Activated CD8-positive, alpha-beta T cell treated with anti-CD3 and anti-CD28 coated beads for 36 hours (primary cell): ENCODE data around the gene ASH1L. TPM values are rescaled to one million over a fixed set of nuclear protein-coding genes. Genes with fewer than 3 reads are reported as not detected.
"Not testable (repeated sequence)": the region's sequence is repeated elsewhere in the genome, so short reads cannot be mapped to it uniquely, and the experiment has no call there.

Experiments used
- ATAC-seq: fragments of 200-7000 bp; cut with Tn5 transposase; one replicate; pipeline ENCODE4 v1.10.0; 2021; ENCODE audit warnings: mild to moderate bottlenecking, moderate library complexity
- CTCF ChIA-PET: fragments of 350-600 bp; sonication (Branson Sonifier 250); formaldehyde crosslinking; loops from one replicate; lab custom pipeline; 2021; ENCODE audit warnings: antibody characterized with exemption; lab: Charles Lee
- POLR2A ChIA-PET: fragments of 350-600 bp; sonication (Branson Sonifier 250); formaldehyde crosslinking; loops from one replicate; lab custom pipeline; 2021; ENCODE audit warnings: antibody characterized with exemption; lab: Charles Lee
- DNase-seq: peaks from one replicate; pipeline ENCODE4 v3.0.0-alpha.2; 2020
- H3K27ac Mint-ChIP-seq: one replicate; pipeline ENCODE4 v1.8.0; 2021; ENCODE audit warnings: mild to moderate bottlenecking, mixed read lengths
- H3K27me3 Mint-ChIP-seq: one replicate; pipeline ENCODE4 v1.8.0; 2021; ENCODE audit warnings: mixed read lengths
- H3K36me3 Mint-ChIP-seq: one replicate; pipeline ENCODE4 v1.8.0; 2021; ENCODE audit warnings: low read depth, mixed read lengths
- H3K4me1 Mint-ChIP-seq: one replicate; pipeline ENCODE4 v1.8.0; 2021; ENCODE audit warnings: low read depth, mixed read lengths
- H3K4me3 Mint-ChIP-seq: one replicate; pipeline ENCODE4 v1.8.0; 2021; ENCODE audit warnings: mild to moderate bottlenecking, moderate library complexity, mixed read lengths
- H3K9me3 Mint-ChIP-seq: one replicate; pipeline ENCODE4 v1.8.0; 2021; ENCODE audit warnings: mixed read lengths
- CTCF ChIP-seq: fragments of 200-600 bp; IDR thresholded peaks from one replicate; pipeline ENCODE4 v1.8.0; 2022; ENCODE audit warnings: antibody characterized with exemption, mild to moderate bottlenecking
- intact Hi-C: fragments of 100-400 bp; cut with micrococcal nuclease; formaldehyde crosslinking; loops from one replicate; pipeline ENCODE4 v1.10.0; 2022
- total RNA-seq, 2 experiments: library from RNA; stranded (reverse); gene quantifications; one replicate each; pipeline ENCODE4 v1.2.3, GENCODE V29; 2021

ASH1L gene
- total RNA-seq, 2 experiments from 2014 or later, result 30.3 to 31.6 TPM

DNA sequence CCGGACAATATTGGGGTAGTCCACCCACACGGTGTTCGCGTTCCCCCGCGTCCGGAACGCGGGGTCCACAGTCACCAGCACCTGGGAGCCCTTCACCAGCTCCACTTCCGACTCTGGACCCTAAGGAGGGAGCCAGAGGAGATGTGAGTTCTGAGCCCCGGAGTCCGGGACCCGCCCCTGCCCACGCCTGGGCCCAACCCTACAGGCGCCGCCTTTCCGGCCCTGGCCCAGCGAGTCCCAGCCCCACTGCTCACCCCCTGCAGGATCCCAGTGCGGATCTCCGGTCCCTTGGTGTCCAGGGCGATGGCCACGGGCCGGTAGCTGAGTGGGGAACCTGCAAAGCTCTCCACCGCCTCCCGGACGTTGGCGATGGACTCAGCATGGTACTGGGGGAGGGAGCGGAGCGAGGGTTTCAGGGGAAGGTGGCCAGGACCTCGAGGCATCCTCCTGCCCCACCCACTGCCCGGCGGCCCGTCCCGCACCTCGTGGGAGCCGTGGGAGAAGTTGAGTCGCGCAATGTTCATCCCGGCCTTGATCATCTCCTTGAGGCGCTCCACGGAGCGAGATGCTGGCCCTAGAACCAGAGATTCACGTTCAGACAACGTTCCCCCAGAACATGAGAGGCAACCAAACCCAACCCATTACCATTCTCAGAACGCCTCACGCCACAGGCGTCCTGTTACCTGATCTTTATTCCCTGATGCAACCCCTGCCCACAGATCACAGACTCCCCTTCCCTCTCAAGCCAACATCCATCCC lies 267.2 kb downstream of the ASH1L start:
- peak; percentile 27 for ATAC-seq
- Mint-ChIP-seq H3K4me1 (peaks cover 4% of the 10 kb centered on the region), H3K36me3 (no peaks in the 10 kb centered on the region), H3K9me3 (no peaks in the 10 kb centered on the region), H3K27ac (no peak overlapping the region), H3K4me3 (no peak overlapping the region), H3K27me3 (peaks cover 30% of the 10 kb centered on the region)
- DNase-seq, result no peak
- intact Hi-C loops, result no loop called here
- ChIA-PET POLR2A (interaction anchor here (0.8 to 1.1 kb wide), 2 partner anchors 44 to 47 kb away, joined by 3 to 5 read pairs; no protein-coding TSS in a partner anchor), CTCF (no interaction called here)
- TF ChIP-seq CTCF, result no peak

GRCh38 chr1:155294520-155295182 lies 268.0 kb downstream of the ASH1L start:
- ChIA-PET POLR2A (interaction anchor here (0.8 to 1.1 kb wide), 2 partner anchors 43 to 48 kb away, joined by 3 to 5 read pairs; no protein-coding TSS in a partner anchor), CTCF (no interaction called here)
- TF ChIP-seq CTCF, result no peak
- no peak overlapping the region for H3K27ac Mint-ChIP-seq
- no peaks in the 10 kb centered on the region for H3K36me3 Mint-ChIP-seq
- H3K4me1 Mint-ChIP-seq, result peaks cover 4% of the 10 kb centered on the region
- H3K4me3 Mint-ChIP-seq, result no peak overlapping the region
- ATAC-seq, result no peak
- H3K9me3 Mint-ChIP-seq, result no peaks in the 10 kb centered on the region
- DNase-seq, result no peak
- H3K27me3 Mint-ChIP-seq, result peaks cover 33% of the 10 kb centered on the region
- intact Hi-C loops, result no loop called here

DNA sequence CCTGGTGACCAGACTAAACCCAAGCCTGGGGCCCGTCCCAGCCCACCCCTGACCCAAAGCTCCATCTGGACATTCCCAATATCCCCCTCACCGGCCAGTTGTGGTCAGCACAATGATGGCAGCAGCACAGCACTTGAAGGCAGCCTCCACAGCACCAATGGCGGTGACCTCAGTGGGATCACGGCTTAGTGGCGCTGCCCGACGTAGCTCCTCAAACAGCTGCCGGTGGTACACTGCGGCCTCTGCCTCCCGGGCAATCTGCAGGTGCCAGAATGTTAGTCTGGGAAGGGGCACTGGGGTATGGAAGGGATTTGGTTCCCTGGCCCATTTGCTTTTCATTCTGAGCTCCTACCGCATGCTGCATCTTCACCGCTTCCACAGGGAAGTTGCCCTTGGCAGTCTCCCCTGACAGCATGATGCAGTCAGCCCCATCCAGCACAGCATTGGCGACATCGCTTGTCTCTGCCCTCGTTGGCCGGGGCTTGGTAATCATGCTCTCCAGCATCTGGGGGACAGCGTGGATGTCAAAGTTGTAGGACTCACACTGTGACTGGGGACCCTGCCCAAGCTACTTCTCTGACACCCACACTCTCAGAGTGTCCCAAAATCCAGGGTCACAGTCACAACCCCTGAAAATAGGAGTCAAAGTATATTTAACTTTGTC lies 269.4 kb downstream of the ASH1L start:
- peaks cover 4% of the 10 kb centered on the region for H3K4me1 Mint-ChIP-seq
- peaks cover 33% of the 10 kb centered on the region for H3K27me3 Mint-ChIP-seq
- ChIA-PET POLR2A (interaction anchor here (0.6 to 1.4 kb wide), 3 partner anchors 14 to 45 kb away, joined by 3 to 4 read pairs (median 3); partner anchors contain the start of gene ENTREP3), CTCF (no interaction called here)
- H3K36me3 Mint-ChIP-seq, result no peaks in the 10 kb centered on the region
- ATAC-seq (no peak), DNase-seq (no peak)
- no peak overlapping the region for H3K27ac Mint-ChIP-seq
- no peak for TF ChIP-seq CTCF
- H3K9me3 Mint-ChIP-seq, result no peaks in the 10 kb centered on the region
- intact Hi-C loops, result no loop called here
- no peak overlapping the region for H3K4me3 Mint-ChIP-seq

DNA sequence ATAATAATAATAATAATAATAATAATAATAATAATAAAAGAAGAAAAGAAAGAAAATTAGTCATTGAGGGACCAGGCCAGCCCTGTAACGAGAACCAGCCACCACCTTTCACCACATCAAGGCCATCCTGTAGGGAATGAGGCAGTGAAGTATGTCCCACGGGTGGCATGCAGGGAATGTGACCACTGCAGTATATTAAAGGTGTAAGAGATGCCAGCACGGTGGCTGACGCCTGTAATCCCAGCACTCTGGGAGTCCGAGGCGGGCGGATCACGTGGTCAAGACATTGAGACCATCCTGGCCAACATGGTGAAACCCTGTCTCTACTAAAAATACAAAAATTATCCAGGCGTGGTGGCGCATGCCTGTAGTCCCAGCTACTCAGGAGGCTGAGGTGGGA lies 271.6 kb downstream of the ASH1L start:
- H3K4me3 Mint-ChIP-seq, DNase-seq, POLR2A ChIA-PET, intact Hi-C loops, H3K4me1 Mint-ChIP-seq, ATAC-seq, H3K36me3 Mint-ChIP-seq, H3K27ac Mint-ChIP-seq, H3K9me3 Mint-ChIP-seq: not testable (repeated sequence)
- peaks cover 18% of the 10 kb centered on the region for H3K27me3 Mint-ChIP-seq
- CTCF ChIA-PET, result interaction anchor here (1.8 to 2.0 kb wide), 2 partner anchors 13 to 40 kb away, joined by 4 to 6 read pairs; no protein-coding TSS in a partner anchor

- POLR2A ChIA-PET, result no interaction called here
- TF ChIP-seq CTCF, result no peak
- intact Hi-C loops, result no loop called here
- CTCF ChIA-PET, result no interaction called here
- Mint-ChIP-seq H3K27me3 (peaks cover 3% of the 10 kb centered on the region), H3K36me3 (no peaks in the 10 kb centered on the region), H3K9me3 (no peaks in the 10 kb centered on the region), H3K27ac (no peak overlapping the region), H3K4me3 (no peak overlapping the region), H3K4me1 (no peaks in the 10 kb centered on the region)
- no peak for DNase-seq
- no peak for ATAC-seq
Measured at GRCh38 chr1:155287987-155288543, 274.5 kb downstream of the ASH1L start.
